HEK293 (cell line): Measurements from ENCODE around the gene ELN.

Source experiments
- TF ChIP-seq, protein P1 (sequence below): fragments of 450-650 bp; formaldehyde crosslinking; IDR thresholded peaks from 2 replicates; pipeline ENCODE4 v1.5.1; 2016; ENCODE audit warnings: missing biosample characterization, missing genetic modification characterization
- TF ChIP-seq, protein P2 (sequence below): fragments of 450-650 bp; formaldehyde crosslinking; IDR thresholded peaks from 2 replicates; pipeline ENCODE4 v1.5.1; 2016; ENCODE audit warnings: missing biosample characterization, missing genetic modification characterization

DNA sequence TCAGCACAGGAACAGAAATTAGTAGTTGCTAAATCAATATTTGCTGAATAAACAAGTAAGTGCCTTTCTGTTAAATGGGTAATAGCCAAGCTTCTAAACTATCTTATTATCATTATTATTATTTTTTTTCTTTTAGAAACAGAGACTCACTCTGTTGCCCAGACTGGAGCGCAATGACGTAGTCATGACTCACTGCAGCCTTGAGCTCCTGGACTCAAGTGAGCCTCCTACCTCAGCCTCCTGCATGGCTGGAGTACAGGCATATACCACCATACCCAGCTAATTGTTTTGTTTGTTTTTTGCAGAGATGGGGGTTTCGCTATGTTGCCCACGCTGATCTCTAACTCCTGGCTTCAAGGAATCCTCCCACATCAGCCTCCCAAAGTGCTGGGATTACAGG lies 12.3 kb upstream of the ELN start:
- TF ChIP-seq, protein P1, sequence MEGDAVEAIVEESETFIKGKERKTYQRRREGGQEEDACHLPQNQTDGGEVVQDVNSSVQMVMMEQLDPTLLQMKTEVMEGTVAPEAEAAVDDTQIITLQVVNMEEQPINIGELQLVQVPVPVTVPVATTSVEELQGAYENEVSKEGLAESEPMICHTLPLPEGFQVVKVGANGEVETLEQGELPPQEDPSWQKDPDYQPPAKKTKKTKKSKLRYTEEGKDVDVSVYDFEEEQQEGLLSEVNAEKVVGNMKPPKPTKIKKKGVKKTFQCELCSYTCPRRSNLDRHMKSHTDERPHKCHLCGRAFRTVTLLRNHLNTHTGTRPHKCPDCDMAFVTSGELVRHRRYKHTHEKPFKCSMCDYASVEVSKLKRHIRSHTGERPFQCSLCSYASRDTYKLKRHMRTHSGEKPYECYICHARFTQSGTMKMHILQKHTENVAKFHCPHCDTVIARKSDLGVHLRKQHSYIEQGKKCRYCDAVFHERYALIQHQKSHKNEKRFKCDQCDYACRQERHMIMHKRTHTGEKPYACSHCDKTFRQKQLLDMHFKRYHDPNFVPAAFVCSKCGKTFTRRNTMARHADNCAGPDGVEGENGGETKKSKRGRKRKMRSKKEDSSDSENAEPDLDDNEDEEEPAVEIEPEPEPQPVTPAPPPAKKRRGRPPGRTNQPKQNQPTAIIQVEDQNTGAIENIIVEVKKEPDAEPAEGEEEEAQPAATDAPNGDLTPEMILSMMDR: no peak
- TF ChIP-seq, protein P2, sequence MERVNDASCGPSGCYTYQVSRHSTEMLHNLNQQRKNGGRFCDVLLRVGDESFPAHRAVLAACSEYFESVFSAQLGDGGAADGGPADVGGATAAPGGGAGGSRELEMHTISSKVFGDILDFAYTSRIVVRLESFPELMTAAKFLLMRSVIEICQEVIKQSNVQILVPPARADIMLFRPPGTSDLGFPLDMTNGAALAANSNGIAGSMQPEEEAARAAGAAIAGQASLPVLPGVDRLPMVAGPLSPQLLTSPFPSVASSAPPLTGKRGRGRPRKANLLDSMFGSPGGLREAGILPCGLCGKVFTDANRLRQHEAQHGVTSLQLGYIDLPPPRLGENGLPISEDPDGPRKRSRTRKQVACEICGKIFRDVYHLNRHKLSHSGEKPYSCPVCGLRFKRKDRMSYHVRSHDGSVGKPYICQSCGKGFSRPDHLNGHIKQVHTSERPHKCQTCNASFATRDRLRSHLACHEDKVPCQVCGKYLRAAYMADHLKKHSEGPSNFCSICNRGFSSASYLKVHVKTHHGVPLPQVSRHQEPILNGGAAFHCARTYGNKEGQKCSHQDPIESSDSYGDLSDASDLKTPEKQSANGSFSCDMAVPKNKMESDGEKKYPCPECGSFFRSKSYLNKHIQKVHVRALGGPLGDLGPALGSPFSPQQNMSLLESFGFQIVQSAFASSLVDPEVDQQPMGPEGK (tag by site-specific recombination): no peak
